ENCODE measurements around the gene KHSRP. TPM values are rescaled to one million over a fixed set of nuclear protein-coding genes. Genes with fewer than 3 reads are reported as not detected.
A peak's percentile ranks its signal among the peaks of the same experiment; 100 is the strongest.
"Not testable (repeated sequence)": the region's sequence is repeated elsewhere in the genome, so short reads cannot be mapped to it uniquely, and the experiment has no call there.

KHSRP gene
- polyA plus RNA-seq, 1 donor: 280 TPM

DNA sequence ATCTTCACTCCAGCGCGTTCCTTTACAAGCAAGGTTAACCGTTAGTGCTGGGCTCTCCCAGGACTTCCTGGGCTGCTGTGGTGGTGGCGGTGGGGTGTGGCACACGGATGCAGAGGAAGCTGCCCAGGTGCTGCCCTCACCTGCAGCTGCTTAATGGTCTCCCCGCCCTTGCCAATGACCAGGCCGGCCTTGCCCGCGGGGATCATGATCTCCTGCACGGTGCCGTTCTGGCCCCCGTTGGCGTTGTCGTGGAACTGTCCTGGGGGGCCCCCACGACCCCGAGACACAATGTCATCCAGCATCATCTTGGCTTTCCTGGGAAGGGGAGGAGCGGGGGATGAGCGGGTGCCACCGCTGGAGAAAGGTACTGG lies 6.1 kb downstream of the KHSRP start:
- no peak for DNase-seq

DNA sequence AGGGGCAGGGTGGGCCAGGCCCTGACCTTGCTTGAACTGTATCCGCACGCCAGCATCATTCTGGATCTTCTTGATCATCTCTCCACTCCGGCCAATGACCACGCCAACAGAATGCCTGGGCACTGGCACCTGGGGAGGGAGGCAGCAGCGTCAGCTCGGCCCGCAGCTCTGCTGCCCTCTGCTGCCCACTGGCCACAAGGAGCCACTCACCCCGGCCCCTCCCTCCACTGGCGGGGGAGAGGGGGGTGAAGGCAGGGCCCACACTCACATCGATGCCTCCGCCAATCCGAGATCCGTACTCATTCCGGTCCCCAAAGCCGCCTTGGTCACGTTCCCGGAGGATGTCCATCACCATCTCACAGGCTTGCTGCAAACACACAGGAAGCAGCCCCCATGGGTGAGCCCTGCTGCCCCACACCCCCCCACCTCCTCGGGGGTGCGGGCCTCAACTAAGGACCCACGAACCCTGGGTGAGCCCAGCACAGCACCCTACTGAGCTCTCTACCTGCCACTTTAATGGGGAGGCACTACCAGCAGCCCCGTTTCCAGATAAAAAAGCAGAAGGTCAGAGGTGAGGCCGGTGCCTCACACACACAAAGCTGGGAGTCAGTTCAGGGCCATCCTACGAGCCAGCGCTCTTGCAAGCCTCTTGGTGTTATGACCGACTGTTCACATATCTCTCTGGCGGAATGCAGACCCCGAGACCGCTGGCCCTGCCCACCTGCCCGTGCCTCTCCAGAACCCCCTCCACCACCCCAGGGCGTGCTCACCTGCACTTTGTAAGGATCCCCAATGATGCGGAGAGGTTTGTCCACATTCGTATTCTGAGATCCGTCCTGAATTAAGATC lies 6.7 kb downstream of the KHSRP start:
- no peak for DNase-seq

GRCh38 chr19:6416658-6417405 lies 7.8 kb downstream of the KHSRP start:
- no peak for DNase-seq

DNA sequence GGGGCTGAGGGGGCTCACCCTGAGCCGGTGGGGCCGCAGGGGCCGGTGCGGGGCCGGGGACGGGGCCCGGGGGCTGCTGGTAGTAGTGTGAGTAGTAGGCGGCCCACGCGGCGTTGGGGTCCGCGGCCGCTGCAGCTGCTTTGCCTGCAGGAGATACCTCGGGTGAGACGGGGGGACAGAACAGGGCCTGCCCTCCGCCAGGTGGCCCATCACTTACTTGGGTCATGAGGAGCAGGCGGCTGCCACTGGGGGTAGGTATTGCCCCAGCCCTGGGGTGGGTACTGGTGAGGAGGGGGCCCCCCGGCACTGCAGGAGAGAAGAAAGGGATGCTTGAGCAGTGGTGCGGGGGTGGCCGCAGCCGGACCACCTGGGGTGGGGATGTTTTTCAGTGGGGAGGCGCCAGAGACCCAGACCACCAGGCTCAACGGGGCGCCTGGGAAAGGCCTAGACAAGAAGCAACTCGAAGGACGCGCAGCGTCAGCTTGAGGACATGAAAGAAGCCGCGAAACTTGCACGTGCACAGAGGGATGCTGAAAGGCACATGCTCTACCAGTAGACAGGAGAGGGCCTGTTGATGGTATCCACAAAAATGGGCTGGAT lies 8.9 kb downstream of the KHSRP start:
- no peak for DNase-seq

DNA sequence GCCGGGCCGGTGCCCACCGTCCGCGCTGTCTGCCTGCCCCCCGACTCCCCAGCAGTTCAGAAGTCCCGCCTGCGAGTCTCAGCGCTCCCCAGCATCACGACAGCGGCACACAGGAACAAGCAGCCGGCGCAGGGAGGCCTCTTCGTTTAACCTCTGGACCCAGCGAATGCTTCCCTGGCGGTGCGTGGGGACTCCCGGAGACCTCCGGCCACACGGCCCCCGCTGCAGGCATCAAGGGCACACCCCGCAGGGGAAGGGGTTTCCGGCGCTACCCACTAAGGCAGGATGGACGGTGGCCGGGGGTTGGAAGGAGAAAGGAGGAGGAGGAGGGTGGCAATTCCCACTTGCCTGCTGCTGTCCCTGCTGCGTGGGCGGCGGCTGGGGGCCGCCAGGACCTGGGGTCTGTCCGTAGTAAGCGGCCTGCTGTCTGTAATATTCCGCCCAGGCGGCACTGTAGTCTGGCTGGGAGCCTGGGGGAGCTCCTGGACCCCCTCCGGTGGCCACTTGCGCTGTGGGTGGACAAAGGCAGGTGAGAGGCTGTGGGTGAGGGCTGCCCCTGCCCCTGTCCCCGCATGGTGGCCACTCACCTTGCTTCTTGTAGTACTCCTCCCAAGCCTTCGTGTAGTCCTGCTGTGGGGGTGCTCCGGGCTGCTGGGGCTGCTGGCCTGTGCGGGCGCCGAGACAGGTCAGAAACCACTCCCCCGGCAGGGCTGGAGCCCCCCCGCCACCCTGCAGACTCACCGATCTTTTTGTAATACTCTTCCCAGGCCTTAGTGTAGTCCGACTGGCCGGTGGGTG lies 9.6 kb downstream of the KHSRP start:
- DNase-seq: no peak

DNA sequence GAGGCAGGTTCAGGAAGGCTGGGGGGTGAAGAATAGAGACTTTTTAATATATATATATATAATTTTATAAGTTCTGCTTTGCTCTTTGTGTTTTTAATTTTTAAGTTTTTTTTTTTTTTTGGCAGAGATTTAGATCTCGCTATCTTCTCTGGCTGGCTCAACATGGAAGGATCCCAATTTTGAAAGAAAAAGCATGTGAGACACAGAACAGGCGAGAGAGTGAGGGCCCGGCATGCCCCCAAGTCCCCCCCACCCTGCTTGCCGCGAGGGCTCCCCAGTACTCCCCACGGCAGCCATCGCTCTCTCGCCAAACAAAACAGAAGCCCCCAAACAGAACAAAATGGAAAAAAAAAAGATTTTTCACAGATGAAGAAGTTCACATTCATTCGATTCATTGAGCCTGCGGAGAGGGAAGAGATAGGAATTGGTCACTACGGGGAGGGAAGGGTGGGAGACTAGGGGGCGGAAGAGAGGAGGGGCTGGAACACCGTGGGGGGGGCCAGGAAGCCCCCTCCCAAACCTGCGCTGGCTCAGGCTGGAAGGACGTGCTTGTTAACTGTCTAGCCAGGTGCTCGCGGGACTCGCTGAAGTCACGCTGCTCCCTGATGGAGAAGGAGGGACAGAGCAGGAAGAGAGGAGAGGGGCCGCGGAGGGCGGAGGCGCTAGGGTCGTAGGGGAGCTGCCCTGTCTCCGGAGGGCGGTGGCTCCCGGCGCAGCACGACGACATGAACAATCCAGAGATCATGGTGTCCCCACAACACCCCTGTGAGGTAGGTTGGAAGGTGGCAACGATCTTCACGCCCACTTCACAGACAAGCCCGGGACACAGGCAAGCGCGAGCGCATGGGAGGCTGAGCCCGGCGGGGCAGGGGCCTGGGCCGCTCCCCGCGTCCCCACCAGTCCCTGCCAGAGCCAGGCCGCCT lies 10.6 kb downstream of the KHSRP start:
- DNase-seq: no peak

DNA sequence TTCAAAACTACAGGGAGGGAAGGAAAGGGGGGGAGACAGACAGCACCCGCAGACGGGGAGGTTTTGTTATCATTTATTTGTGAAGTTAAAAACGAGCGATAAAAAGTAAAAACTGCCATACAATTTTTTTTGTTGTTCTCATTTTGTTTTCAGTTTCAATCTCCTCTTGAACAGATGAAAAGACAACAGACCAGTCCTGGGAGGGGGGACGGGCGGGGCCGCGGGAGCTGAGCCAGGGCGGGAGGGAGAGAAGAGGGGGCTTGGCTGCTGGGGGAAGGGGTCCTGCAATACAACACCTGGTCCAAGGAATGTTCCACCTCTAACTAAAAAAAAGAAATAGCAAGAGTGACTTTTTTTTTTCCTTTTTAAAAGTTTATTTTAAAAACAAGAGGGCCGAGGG lies 11.3 kb downstream of the KHSRP start:
- DNase-seq: no peak

DNA sequence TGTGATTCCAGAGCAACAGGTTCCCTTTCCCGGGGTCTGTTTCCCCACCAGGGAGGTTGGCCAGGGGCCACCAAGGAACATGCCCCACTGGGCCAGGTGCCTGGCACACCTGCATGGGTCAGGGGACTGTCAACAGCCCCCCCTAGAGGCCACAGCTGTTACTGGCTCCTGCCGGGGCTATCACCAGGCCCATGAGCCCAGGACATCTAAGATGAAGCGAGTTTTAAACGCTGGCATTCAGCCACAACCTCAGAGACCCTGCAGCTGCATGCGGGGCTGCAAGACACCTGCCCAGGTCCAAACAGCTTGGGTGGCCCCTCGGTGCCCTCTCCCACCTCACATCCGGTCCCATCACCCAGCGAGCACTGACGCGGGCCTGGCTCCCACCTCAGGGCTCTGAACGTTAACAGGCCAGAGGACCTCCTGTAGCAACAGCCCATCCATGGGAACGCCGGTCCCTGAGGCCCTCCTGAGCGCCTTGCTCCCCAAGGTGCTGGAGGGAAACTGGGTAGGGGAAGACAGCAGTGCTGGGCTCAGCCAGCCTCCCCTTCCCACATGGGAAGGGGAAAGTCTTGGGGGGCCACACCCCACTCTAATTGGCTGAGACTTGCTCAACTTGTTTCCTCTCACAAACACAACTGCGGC lies 12.0 kb downstream of the KHSRP start:
- no peak for DNase-seq

DNA sequence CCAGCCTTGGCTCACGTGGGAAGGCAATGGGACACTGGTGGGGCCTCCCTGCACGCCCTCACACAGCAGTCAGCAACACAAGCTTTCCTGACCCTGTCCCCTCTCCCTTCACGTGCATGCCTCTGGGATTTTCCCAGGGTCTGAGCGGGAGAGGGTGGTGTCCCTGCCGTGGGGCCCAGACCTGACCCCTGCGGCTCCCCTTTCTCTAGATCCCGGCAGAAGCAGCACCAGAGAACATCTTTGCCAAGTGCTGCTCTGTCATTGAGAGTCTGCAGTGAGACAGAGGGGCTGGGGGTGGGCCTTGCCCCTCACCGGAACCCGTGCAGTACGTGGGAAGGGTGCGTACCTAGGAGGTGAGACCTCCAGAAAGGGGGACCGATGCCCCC lies 12.6 kb downstream of the KHSRP start:
- no peak for DNase-seq

- no peak for DNase-seq
These were observed 15.3 kb downstream of the KHSRP start for GRCh38 chr19:6409346-6409745.

- DNase-seq: no peak
These were observed 18.2 kb downstream of the KHSRP start for GRCh38 chr19:6406401-6406800.

DNA sequence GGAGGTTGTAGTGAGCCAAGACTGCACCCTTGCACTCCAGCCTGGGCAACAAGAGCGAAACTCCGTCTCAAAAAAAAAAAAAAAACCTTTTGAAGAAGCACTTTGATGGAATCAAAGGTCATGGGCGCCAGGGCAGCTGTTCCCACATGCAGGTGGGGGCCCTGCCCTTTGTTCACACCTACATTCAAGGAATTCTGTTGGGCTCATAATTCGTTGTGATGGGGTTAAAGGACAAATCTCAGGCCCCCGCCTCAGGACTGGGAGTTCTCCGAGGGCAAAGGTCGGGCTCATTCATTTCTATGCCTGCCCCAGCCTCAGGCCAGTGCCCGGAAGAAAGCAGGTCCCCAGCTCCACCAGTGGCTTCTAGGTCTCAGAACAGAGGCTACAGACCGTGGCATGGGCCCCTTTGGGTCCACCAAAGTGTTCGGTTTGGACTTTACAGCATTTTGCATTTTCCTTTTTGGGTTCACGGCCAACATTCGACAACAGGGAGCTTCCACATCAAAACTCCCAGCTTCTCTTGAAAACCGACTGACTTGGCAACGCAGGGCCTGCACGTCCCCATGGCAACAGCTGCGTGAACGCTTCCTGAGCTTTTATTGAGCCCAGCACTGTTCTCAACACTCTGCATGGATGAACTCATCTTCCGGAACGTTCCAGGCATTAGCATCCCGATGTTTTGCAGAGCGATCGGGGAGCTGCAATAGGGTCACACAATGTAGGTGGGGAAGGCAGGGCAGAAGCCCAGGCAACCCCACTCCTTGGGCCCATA lies 21.6 kb downstream of the KHSRP start:
- peak; percentile 68 for DNase-seq

DNA sequence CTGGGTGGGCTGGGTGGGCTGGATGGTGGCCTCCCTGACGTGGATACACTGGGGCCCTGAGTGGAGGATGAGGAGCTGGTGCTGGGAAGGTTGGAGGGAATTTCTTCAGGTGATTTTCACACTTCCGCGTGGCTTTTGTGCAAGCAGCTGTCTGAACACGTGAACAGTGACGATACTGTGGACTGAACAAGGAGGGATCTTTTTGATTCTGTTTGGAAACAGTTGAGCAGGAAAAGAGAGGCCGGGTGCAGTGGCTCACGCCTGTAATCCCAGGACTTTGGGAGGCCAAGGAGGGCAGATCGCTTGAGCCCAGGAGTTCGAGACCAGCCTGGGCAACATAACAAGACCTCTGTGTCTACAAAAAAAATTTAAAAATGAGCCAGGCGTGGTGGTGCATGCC lies 22.6 kb downstream of the KHSRP start:
- DNase-seq: no peak

DNA sequence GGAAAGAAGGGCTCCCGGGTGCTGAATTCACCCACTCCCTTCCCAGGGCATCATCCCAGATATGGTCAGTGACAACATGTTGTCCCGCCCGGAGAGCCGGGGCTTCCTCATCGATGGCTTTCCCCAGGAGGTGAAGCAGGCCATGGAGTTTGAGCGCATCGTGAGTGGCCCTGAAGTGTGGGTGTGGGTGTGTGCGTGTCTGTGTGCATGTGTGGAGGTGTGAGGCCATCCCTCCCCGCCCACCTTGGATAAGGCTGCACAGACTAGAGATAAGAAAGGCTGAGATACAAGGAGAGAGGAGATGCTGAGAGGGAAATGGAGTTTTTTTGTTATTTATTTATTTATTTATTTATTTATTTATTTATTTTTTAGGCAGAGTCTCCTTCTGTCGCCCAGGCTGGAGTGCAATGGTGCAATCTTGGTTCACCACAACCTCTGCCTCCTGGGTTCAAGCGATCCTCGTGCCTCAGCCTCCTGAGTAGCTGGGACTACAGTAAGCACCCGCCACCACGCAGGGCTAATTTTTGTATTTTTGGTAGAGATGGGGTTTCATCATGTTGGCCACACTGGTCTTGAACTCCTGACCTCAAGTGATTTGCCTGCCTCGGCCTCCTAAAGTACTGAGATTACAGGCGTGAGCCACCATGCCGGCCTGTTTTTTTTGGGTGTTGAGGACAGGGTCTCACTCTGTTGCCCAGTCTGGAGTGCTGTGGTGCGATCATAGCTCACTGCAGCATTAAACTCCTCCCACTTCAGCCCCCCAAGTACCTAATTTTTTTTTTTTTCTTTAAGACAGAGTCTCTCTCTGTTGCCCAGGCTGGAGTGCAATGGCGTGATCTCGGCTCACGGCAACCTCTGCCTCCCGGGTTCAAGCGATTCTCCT lies 24.3 kb downstream of the KHSRP start:
- not testable (repeated sequence) for DNase-seq

DNA sequence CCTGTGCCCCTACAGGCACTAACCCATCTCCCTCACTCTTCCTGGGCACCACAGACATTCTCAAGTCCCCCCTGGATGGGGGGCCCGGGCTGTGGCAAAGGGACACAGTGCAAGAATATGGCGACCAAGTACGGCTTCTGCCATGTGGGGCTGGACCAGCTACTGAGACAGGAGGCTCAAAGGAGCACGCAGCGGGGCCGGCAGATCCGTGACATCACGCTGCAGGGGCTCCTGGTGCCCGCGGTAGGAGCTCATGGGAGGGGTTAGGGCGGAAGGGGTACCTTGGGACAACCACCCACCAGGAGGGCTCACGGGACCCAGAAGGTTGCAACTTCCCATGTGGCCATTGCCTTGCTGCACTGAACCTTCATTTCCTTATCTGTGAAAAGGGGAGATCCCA lies 28.3 kb downstream of the KHSRP start:
- no peak for DNase-seq

GRCh38 chr19:6394831-6395230 lies 29.8 kb downstream of the KHSRP start:
- DNase-seq: no peak

DNA sequence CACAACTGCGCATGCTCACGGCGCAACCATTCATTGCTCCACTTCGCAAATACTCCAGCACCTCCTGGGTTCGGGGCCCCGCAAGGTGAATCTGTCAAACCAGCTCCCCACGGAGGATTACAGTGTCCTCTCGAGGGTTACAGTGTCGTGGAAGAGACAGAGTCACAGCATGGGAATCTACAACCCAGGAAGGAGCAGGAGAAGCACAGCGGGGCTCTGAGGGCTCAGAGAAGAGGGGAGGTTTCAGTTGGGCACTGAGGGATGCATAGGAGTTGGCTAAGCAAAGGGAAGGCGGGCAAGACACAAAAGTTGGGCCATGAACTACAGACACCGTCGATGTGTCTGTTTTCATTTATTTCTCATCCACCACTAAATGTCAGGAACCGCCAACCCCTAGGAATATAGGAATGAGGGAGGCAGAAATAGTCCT lies 30.6 kb downstream of the KHSRP start:
- DNase-seq: no peak

DNA sequence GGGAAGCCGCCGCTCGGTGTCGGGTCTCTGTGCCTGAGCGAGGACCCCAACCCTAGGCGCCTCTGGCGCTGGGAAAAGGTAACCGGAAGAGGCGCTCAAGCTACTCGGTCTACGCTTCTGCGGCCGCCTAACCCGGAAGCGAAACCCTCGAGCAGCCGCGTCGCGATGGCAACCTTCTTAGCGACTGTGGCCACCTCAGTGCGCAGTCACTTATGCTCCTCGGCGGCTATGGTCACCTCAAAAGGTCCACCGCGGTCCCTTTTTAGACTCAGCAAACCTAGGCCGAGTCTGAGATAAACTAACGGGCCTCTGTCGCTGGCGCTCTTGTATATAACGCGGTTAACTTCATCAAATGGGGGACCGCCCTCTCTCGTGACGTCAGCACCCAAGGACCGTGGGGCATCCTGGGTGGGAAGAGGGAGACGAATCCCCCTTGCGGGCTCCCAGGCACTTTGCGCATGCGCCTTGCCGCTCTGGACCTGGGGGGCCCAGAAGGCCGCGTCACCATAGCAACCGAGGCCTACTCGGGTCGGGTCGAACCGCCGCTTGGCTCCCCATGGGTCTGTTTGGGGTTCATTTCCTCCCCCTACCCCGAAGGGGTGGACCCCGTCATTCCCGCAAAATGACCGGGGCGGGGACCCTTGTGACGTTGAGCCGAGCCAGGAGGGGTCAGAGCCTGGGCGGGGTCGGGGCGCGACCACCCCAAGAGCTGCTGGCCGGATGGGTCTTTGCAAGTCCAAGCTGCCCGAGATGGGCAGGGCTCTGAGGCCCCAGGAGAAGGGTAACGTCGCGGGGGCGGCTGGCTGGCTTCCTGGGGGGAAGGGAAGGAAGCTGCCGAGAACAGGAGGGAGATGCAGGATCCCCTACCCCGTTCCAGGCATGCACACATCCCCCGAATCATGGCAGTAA lies 31.3 kb downstream of the KHSRP start, which contains the start of gene GTF2F1:
GTF2F1 (minus strand) TSS at position 91 of the 909 bp plus-strand sequence. CDS start 169 bp downstream, outside the sequence.
- DNase-seq: peak; percentile 98
